T-helper 1 cell treated with Interleukin-12 subunit alpha and Interleukin-12 subunit beta and Interleukin-4 antibody, amounts not matched to agents 30 μg/mL and 1 μg/mL, for 36 hours (primary cell): ENCODE measurements around the gene ACSL1.
"Not testable (repeated sequence)": the region's sequence is repeated elsewhere in the genome, so short reads cannot be mapped to it uniquely, and the experiment has no call there.

Source experiments
- H3K27ac Mint-ChIP-seq: one replicate; pipeline ENCODE4 v1.8.0; 2021; ENCODE audit warnings: mild to moderate bottlenecking, mixed read lengths
- H3K27me3 Mint-ChIP-seq: one replicate; pipeline ENCODE4 v1.8.0; 2021; ENCODE audit warnings: low read depth, mixed read lengths
- H3K36me3 Mint-ChIP-seq: one replicate; pipeline ENCODE4 v1.8.0; 2021; ENCODE audit warnings: low read depth, mixed read lengths
- H3K4me1 Mint-ChIP-seq: one replicate; pipeline ENCODE4 v1.8.0; 2021; ENCODE audit warnings: low read depth, mixed read lengths
- H3K4me3 Mint-ChIP-seq: one replicate; pipeline ENCODE4 v1.8.0; 2021; ENCODE audit warnings: mild to moderate bottlenecking, moderate library complexity, mixed read lengths
- H3K9me3 Mint-ChIP-seq: one replicate; pipeline ENCODE4 v1.8.0; 2021; ENCODE audit warnings: mixed read lengths

Gene ACSL1

DNA sequence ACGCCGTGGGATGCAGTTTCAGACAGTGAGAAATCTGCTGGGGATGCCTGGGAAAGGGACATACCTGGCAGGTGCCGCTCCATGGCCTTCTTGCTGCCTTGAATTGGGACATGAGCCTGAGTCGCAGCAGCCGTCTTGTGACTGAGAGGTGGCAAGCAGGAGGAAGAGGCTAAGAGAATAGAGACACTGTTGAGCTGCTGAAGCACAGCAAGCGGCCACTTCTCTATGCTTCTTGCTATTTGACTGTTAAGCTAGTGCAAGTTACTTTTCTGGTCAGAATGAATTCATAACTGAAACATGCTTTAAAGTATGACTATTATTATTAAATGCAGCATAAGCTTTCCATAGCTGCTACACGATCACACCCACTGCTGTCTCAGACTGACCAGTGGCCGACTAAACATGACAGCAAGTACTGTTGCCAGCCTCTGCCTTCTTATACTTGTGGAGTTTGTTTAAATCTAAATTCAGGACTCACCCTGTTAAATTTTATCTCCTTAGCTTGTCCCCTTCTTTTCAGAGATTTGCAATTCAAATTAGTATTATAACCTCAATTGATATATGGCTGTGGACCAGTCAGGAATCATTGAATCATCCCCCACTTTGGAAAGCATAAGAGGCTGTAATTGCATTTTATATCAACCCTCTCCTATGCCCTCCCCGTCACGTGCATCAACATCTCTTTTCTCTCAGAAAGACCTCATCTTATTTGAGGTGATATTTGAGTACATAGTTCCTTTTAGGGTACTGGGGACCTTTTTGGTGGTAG lies 24.8 kb upstream of the ACSL1 start:
- Mint-ChIP-seq H3K4me1 (peaks cover 41% of the 10 kb centered on the region), H3K4me3 (peak overlapping the region; percentile 22), H3K27ac (peak overlapping the region; percentile 68), H3K9me3 (no peaks in the 10 kb centered on the region), H3K36me3 (no peaks in the 10 kb centered on the region), H3K27me3 (no peaks in the 10 kb centered on the region)

GRCh38 chr4:184850018-184850417 lies 24.2 kb upstream of the ACSL1 start:
- H3K27ac Mint-ChIP-seq = peak overlapping the region; percentile 68
- H3K4me1 Mint-ChIP-seq = peaks cover 35% of the 10 kb centered on the region
- H3K9me3 Mint-ChIP-seq = no peaks in the 10 kb centered on the region
- H3K36me3 Mint-ChIP-seq = no peaks in the 10 kb centered on the region
- no peaks in the 10 kb centered on the region for H3K27me3 Mint-ChIP-seq
- H3K4me3 Mint-ChIP-seq = peak overlapping the region; percentile 22

GRCh38 chr4:184849185-184849584 lies 23.4 kb upstream of the ACSL1 start:
- H3K9me3 Mint-ChIP-seq = no peaks in the 10 kb centered on the region
- peak overlapping the region; percentile 49 for H3K4me3 Mint-ChIP-seq
- peaks cover 26% of the 10 kb centered on the region for H3K4me1 Mint-ChIP-seq
- no peaks in the 10 kb centered on the region for H3K36me3 Mint-ChIP-seq
- H3K27me3 Mint-ChIP-seq = no peaks in the 10 kb centered on the region
- H3K27ac Mint-ChIP-seq = peak overlapping the region; percentile 79

GRCh38 chr4:184848510-184848909 lies 22.7 kb upstream of the ACSL1 start:
- Mint-ChIP-seq H3K9me3 (no peaks in the 10 kb centered on the region), H3K27me3 (peaks cover 4% of the 10 kb centered on the region), H3K4me1 (peaks cover 24% of the 10 kb centered on the region), H3K27ac (peak overlapping the region; percentile 74), H3K36me3 (no peaks in the 10 kb centered on the region), H3K4me3 (peak overlapping the region; percentile 27)

GRCh38 chr4:184846531-184846930 lies 20.8 kb upstream of the ACSL1 start:
- Mint-ChIP-seq H3K27ac (no peak overlapping the region), H3K9me3 (no peaks in the 10 kb centered on the region), H3K4me1 (peaks cover 24% of the 10 kb centered on the region), H3K27me3 (peaks cover 4% of the 10 kb centered on the region), H3K36me3 (no peaks in the 10 kb centered on the region), H3K4me3 (no peak overlapping the region)

- no peak overlapping the region for H3K27ac Mint-ChIP-seq
- no peaks in the 10 kb centered on the region for H3K36me3 Mint-ChIP-seq
- H3K4me3 Mint-ChIP-seq = no peak overlapping the region
- H3K9me3 Mint-ChIP-seq = no peaks in the 10 kb centered on the region
- H3K27me3 Mint-ChIP-seq = peaks cover 4% of the 10 kb centered on the region
- H3K4me1 Mint-ChIP-seq = peaks cover 24% of the 10 kb centered on the region
Observed at GRCh38 chr4:184845367-184846021, 19.7 kb upstream of the ACSL1 start.

DNA sequence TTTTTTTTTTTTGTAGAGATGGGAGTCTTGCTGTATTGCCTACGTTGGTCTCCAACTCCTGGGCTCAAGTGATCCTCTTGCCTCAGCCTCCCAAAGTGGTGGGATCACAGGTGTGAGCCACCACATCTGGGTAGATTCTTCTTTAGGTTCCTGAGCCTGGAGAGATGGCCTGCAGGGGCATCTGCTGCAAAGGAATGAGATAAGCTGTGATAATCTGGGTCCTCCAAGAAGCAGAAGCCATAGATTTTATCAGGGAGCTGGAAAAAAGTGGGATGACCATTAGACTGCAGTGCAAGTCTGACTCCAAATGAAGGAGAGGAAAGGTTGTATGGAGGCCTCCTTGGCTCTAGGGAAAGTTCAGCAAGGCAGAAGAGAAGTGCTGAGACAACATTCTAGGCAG lies 19.0 kb upstream of the ACSL1 start:
- Mint-ChIP-seq H3K4me1 (peaks cover 17% of the 10 kb centered on the region), H3K27ac (no peak overlapping the region), H3K36me3 (no peaks in the 10 kb centered on the region), H3K9me3 (no peaks in the 10 kb centered on the region), H3K4me3 (no peak overlapping the region), H3K27me3 (peaks cover 4% of the 10 kb centered on the region)

GRCh38 chr4:184843984-184844554 lies 18.3 kb upstream of the ACSL1 start:
- no peak overlapping the region for H3K27ac Mint-ChIP-seq
- H3K27me3 Mint-ChIP-seq = peaks cover 7% of the 10 kb centered on the region
- no peak overlapping the region for H3K4me3 Mint-ChIP-seq
- H3K9me3 Mint-ChIP-seq = no peaks in the 10 kb centered on the region
- peaks cover 12% of the 10 kb centered on the region for H3K4me1 Mint-ChIP-seq
- H3K36me3 Mint-ChIP-seq = no peaks in the 10 kb centered on the region

GRCh38 chr4:184839075-184839399 lies 13.3 kb upstream of the ACSL1 start:
- Mint-ChIP-seq H3K27me3 (peaks cover 11% of the 10 kb centered on the region), H3K4me1 (peaks cover 12% of the 10 kb centered on the region)
- not testable (repeated sequence) for H3K27ac Mint-ChIP-seq, H3K4me3 Mint-ChIP-seq, H3K36me3 Mint-ChIP-seq, H3K9me3 Mint-ChIP-seq

GRCh38 chr4:184838249-184839074 lies 12.7 kb upstream of the ACSL1 start:
- peaks cover 3% of the 10 kb centered on the region for H3K36me3 Mint-ChIP-seq
- peaks cover 8% of the 10 kb centered on the region for H3K27me3 Mint-ChIP-seq
- H3K9me3 Mint-ChIP-seq = no peaks in the 10 kb centered on the region
- H3K27ac Mint-ChIP-seq = no peak overlapping the region
- H3K4me3 Mint-ChIP-seq = no peak overlapping the region
- H3K4me1 Mint-ChIP-seq = peaks cover 12% of the 10 kb centered on the region

DNA sequence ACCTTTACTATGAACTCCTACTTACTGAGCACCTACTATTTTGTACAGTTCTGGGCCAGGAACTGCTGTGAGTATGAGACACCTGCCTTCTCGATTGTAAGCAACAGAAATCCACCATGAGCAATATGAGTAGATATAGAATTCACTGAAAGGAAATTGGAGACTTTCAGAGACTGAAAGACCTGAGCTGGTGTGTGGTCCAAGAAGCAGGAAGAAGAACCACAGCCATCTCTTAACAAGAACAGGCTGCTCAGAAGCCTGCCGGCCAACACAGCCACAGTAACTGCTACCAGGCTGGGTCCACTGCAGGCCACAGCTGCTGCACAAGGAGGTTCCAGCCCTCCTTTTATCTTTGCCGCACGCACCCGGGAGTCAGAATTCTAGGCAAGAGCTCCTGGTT lies 10.8 kb upstream of the ACSL1 start:
- peaks cover 12% of the 10 kb centered on the region for H3K4me1 Mint-ChIP-seq
- H3K36me3 Mint-ChIP-seq = peaks cover 3% of the 10 kb centered on the region
- no peaks in the 10 kb centered on the region for H3K9me3 Mint-ChIP-seq
- H3K27ac Mint-ChIP-seq = peak overlapping the region; percentile 50
- H3K4me3 Mint-ChIP-seq = no peak overlapping the region
- peaks cover 8% of the 10 kb centered on the region for H3K27me3 Mint-ChIP-seq

DNA sequence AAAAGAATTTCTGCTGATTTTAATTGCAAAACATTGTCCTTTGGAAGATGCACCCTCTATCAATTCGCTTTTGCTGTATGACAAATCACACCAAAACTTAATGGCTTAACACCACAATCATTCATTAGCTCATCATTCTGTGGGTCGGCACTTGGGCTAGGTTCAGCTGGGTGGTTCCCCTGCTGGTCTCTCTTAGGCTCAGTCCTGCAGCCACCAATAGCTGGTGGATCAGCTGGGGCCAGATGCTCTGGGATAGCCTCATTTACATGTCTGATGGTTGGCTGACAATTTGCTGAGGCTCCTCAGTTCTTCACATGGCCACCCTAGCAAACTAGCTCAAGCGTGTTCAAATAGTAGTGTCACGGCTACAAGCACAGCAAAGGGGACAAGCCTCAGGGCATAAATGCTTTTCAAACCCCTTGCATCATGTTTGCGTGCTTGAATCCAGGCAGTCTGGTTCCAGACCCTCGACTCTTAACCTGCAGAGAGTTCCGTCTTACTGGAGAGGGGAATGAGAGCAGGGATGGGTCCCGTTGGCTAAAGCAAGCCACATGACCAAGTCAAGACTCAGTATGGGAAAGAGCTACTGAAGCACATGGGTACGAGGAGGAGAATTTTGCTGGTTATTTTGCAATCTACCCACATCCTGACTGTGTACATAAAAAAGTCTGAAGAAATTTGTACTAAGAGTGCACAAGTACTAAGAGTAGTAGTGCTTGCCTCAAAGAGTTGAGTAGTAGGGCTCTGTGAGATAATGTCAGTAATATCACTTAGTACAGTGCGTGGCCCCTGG lies 7.5 kb upstream of the ACSL1 start:
- Mint-ChIP-seq H3K4me3 (no peak overlapping the region), H3K36me3 (peaks cover 3% of the 10 kb centered on the region), H3K27ac (no peak overlapping the region)

DNA sequence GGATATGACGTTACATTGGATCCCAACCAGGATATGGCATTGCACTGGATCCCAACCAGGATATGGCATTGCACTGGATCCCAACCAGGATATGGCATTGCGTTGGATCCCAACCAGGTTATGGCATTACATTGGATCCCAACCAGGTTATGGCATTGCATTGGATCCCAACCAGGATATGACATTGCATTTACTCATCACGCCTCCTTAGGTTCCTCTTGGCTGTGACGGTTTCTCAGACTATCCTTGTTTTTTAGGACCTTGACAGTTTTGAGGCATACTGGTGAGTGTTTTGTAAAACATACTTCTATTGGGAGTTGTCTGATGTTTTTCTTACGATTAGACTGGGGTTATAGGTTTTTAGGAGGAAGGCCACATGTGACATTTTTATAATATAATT lies 5.4 kb upstream of the ACSL1 start:
- Mint-ChIP-seq H3K36me3 (no peaks in the 10 kb centered on the region), H3K4me3 (no peak overlapping the region), H3K27ac (no peak overlapping the region), H3K9me3 (no peaks in the 10 kb centered on the region), H3K27me3 (peaks cover 5% of the 10 kb centered on the region), H3K4me1 (peaks cover 10% of the 10 kb centered on the region)

More for the DNA sequence above, 7.5 kb upstream of the ACSL1 start:
- Mint-ChIP-seq H3K27me3 (peaks cover 5% of the 10 kb centered on the region), H3K9me3 (no peaks in the 10 kb centered on the region), H3K4me1 (peaks cover 11% of the 10 kb centered on the region)
